Measurements from ENCODE around the gene ACSS1.

The ACSS1 gene

GRCh38 chr20:24960861-24961260, 97.1 kb downstream of the ACSS1 start:
- H3K4me3 ChIP-seq (replicated peaks; ENCODE audit: low read depth, low read length) = no peak overlapping the region
- TF ChIP-seq CTCF (IDR thresholded peaks at IDR 0.05; ENCODE audit: low read length, missing control alignments) = no peak
- no peak for DNase-seq (ENCODE audit: low read depth)

GRCh38 chr20:24960302-24960801, 97.6 kb downstream of the ACSS1 start:
- DNase-seq (ENCODE audit: low read depth) = no peak
- no peak for TF ChIP-seq CTCF (IDR thresholded peaks at IDR 0.05; ENCODE audit: low read length, missing control alignments)
- H3K4me3 ChIP-seq (replicated peaks; ENCODE audit: low read depth, low read length) = no peak overlapping the region

GRCh38 chr20:24959591-24960301, 98.2 kb downstream of the ACSS1 start:
- TF ChIP-seq CTCF (IDR thresholded peaks at IDR 0.05; ENCODE audit: low read length, missing control alignments) = no peak
- H3K4me3 ChIP-seq (replicated peaks; ENCODE audit: low read depth, low read length) = no peak overlapping the region
- DNase-seq (ENCODE audit: low read depth) = no peak

GRCh38 chr20:24958506-24959385, 99.2 kb downstream of the ACSS1 start:
- TF ChIP-seq CTCF (IDR thresholded peaks at IDR 0.05; ENCODE audit: low read length, missing control alignments) = no peak
- no peak for DNase-seq (ENCODE audit: low read depth)
- H3K4me3 ChIP-seq (replicated peaks; ENCODE audit: low read depth, low read length) = no peak overlapping the region

GRCh38 chr20:24957326-24958016, 100.5 kb downstream of the ACSS1 start:
- no peak for TF ChIP-seq CTCF (IDR thresholded peaks at IDR 0.05; ENCODE audit: low read length, missing control alignments)
- DNase-seq (ENCODE audit: low read depth) = no peak
- H3K4me3 ChIP-seq (replicated peaks; ENCODE audit: low read depth, low read length) = no peak overlapping the region

All from fibroblast of pulmonary artery (primary cell).